WTC11 (cell line): ENCODE measurements around the gene FUBP3. TPM values are rescaled to one million over a fixed set of nuclear protein-coding genes. Genes with fewer than 3 reads are reported as not detected.
A peak's percentile ranks its signal among the peaks of the same experiment; 100 is the strongest.

Source experiments
- ATAC-seq: fragments of 200-7000 bp; cut with Tn5 transposase; 2 replicates; pipeline ENCODE4 v1.10.0; 2021; ENCODE audit warnings: mild to moderate bottlenecking, moderate library complexity
- CTCF ChIA-PET: fragments of 300-600 bp; sonication (Branson Sonifier 250); formaldehyde crosslinking; loops from one replicate; lab custom pipeline; 2021; ENCODE audit warnings: antibody characterized with exemption; lab: Charles Lee
- POLR2A ChIA-PET: fragments of 350-600 bp; sonication (Branson Sonifier 250); formaldehyde crosslinking; loops from one replicate; lab custom pipeline; 2021; ENCODE audit warnings: antibody characterized with exemption; lab: Charles Lee
- DNase-seq: peaks from one replicate; pipeline ENCODE4 v3.0.0; 2021; ENCODE audit warnings: low spot score
- H3K27ac Mint-ChIP-seq: 2 replicates; pipeline ENCODE4 v1.8.0; 2021; ENCODE audit warnings: mixed read lengths
- H3K27me3 Mint-ChIP-seq: 2 replicates; pipeline ENCODE4 v1.8.0; 2021; ENCODE audit warnings: low read depth, mild to moderate bottlenecking, moderate library complexity, mixed read lengths
- H3K36me3 Mint-ChIP-seq: 2 replicates; pipeline ENCODE4 v1.8.0; 2021; ENCODE audit warnings: mixed read lengths
- H3K4me1 Mint-ChIP-seq: 2 replicates; pipeline ENCODE4 v1.8.0; 2022; ENCODE audit warnings: mixed read lengths
- H3K4me3 Mint-ChIP-seq: 2 replicates; pipeline ENCODE4 v1.8.0; 2021; ENCODE audit warnings: mild to moderate bottlenecking, moderate library complexity, mixed read lengths
- H3K9me3 Mint-ChIP-seq: 2 replicates; pipeline ENCODE4 v1.8.0; 2021; ENCODE audit warnings: mixed read lengths
- AFF4 ChIP-seq: sonication (generic); formaldehyde crosslinking; IDR thresholded peaks from 2 replicates; pipeline ENCODE4 v1.8.1; 2023; ENCODE audit warnings: mild to moderate bottlenecking, missing genetic modification reagents, borderline replicate concordance
- CREM ChIP-seq: sonication (generic); formaldehyde crosslinking; IDR thresholded peaks from 2 replicates; pipeline ENCODE4 v1.8.1; 2022; ENCODE audit warnings: mild to moderate bottlenecking, missing genetic modification reagents, moderate library complexity
- MYBL2 ChIP-seq: sonication (generic); formaldehyde crosslinking; IDR thresholded peaks from 2 replicates; pipeline ENCODE4 v1.8.1; 2023; ENCODE audit warnings: mild to moderate bottlenecking, moderate library complexity, missing genetic modification reagents
- NFE2L1 ChIP-seq: sonication (generic); formaldehyde crosslinking; IDR thresholded peaks from 2 replicates; pipeline ENCODE4 v1.8.1; 2023; ENCODE audit warnings: missing genetic modification reagents
- TCF7 ChIP-seq: sonication (generic); formaldehyde crosslinking; IDR thresholded peaks from 2 replicates; pipeline ENCODE4 v1.8.0; 2022; ENCODE audit warnings: mild to moderate bottlenecking, low read depth, missing genetic modification reagents, moderate library complexity
- TEAD4 ChIP-seq: sonication (generic); formaldehyde crosslinking; IDR thresholded peaks from 2 replicates; pipeline ENCODE4 v1.8.0; 2022; ENCODE audit warnings: mild to moderate bottlenecking, missing genetic modification reagents
- TP53 ChIP-seq: sonication (generic); formaldehyde crosslinking; IDR thresholded peaks from 2 replicates; pipeline ENCODE4 v1.8.1; 2023; ENCODE audit warnings: mild to moderate bottlenecking, missing genetic modification reagents
- total RNA-seq: library from RNA; stranded (reverse); gene quantifications from 3 replicates; pipeline ENCODE4 v1.2.3, GENCODE V29; 2021
- TF ChIP-seq, protein P1 (sequence below): fragments of 250-450 bp; sonication (Bioruptor Pico); IDR thresholded peaks from 2 replicates; pipeline ENCODE4 v1.9.0; 2021; ENCODE audit warnings: mild to moderate bottlenecking
- TF ChIP-seq, protein P2 (sequence below): fragments of 250-450 bp; sonication (Bioruptor Pico); IDR thresholded peaks from 2 replicates; pipeline ENCODE4 v2.1.2; 2022; ENCODE audit warnings: mild to moderate bottlenecking, moderate library complexity
- TF ChIP-seq, protein P3 (sequence below): sonication (generic); formaldehyde crosslinking; IDR thresholded peaks from 2 replicates; pipeline ENCODE4 v1.8.0; 2022; ENCODE audit warnings: missing genetic modification reagents
- TF ChIP-seq, protein P4 (sequence below): fragments of 250-450 bp; sonication (Bioruptor Pico); IDR thresholded peaks from 2 replicates; pipeline ENCODE4 v1.8.0; 2021; ENCODE audit warnings: mild to moderate bottlenecking
- TF ChIP-seq, protein P5 (sequence below): sonication (generic); formaldehyde crosslinking; IDR thresholded peaks from 2 replicates; pipeline ENCODE4 v1.8.1; 2023; ENCODE audit warnings: mild to moderate bottlenecking, moderate library complexity, missing genetic modification reagents

FUBP3 gene
- total RNA-seq, 1 experiment from 2014 or later = 83.0 TPM

DNA sequence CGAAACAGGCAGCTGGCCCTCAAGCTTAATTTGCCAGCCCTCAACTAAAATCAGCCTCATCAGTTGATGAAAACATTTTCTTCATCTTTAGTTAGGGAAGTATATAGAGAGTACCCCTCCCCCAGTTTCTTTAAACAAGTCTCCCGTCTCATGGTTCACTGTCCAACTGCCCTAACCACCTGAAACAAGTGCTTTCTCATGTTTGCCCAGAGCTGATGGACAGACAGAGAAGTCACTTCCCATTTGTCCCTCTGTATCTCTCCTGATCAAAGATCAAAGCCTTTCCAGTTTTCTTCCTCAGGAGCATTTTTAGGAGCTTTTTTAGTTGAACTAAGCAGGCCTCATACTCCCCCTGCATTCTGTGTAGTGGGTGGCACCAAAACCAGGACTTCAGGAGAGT lies 21.7 kb downstream of the FUBP3 start:
- H3K4me1 Mint-ChIP-seq = peaks cover 15% of the 10 kb centered on the region
- peak overlapping the region; percentile 71; the same call in 1 of the 2 replicates for H3K27ac Mint-ChIP-seq
- peaks cover 42% of the 10 kb centered on the region for H3K36me3 Mint-ChIP-seq
- DNase-seq = no peak
- ATAC-seq = no peak
- ChIA-PET POLR2A (no interaction called here), CTCF (no interaction called here)
- no peaks in the 10 kb centered on the region for H3K27me3 Mint-ChIP-seq
- H3K9me3 Mint-ChIP-seq = no peaks in the 10 kb centered on the region
- H3K4me3 Mint-ChIP-seq = no peak overlapping the region
- TF ChIP-seq, protein P1, sequence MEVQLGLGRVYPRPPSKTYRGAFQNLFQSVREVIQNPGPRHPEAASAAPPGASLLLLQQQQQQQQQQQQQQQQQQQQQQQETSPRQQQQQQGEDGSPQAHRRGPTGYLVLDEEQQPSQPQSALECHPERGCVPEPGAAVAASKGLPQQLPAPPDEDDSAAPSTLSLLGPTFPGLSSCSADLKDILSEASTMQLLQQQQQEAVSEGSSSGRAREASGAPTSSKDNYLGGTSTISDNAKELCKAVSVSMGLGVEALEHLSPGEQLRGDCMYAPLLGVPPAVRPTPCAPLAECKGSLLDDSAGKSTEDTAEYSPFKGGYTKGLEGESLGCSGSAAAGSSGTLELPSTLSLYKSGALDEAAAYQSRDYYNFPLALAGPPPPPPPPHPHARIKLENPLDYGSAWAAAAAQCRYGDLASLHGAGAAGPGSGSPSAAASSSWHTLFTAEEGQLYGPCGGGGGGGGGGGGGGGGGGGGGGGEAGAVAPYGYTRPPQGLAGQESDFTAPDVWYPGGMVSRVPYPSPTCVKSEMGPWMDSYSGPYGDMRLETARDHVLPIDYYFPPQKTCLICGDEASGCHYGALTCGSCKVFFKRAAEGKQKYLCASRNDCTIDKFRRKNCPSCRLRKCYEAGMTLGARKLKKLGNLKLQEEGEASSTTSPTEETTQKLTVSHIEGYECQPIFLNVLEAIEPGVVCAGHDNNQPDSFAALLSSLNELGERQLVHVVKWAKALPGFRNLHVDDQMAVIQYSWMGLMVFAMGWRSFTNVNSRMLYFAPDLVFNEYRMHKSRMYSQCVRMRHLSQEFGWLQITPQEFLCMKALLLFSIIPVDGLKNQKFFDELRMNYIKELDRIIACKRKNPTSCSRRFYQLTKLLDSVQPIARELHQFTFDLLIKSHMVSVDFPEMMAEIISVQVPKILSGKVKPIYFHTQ = no peak
- no peak for TF ChIP-seq TCF7 (CRISPR knock-in tag)
- TF ChIP-seq, protein P2, sequence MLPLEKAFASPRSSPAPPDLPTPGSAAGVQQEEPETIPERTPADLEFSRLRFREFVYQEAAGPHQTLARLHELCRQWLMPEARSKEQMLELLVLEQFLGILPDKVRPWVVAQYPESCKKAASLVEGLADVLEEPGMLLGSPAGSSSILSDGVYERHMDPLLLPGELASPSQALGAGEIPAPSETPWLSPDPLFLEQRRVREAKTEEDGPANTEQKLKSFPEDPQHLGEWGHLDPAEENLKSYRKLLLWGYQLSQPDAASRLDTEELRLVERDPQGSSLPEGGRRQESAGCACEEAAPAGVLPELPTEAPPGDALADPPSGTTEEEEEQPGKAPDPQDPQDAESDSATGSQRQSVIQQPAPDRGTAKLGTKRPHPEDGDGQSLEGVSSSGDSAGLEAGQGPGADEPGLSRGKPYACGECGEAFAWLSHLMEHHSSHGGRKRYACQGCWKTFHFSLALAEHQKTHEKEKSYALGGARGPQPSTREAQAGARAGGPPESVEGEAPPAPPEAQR = no peak
- TF ChIP-seq, protein P3, sequence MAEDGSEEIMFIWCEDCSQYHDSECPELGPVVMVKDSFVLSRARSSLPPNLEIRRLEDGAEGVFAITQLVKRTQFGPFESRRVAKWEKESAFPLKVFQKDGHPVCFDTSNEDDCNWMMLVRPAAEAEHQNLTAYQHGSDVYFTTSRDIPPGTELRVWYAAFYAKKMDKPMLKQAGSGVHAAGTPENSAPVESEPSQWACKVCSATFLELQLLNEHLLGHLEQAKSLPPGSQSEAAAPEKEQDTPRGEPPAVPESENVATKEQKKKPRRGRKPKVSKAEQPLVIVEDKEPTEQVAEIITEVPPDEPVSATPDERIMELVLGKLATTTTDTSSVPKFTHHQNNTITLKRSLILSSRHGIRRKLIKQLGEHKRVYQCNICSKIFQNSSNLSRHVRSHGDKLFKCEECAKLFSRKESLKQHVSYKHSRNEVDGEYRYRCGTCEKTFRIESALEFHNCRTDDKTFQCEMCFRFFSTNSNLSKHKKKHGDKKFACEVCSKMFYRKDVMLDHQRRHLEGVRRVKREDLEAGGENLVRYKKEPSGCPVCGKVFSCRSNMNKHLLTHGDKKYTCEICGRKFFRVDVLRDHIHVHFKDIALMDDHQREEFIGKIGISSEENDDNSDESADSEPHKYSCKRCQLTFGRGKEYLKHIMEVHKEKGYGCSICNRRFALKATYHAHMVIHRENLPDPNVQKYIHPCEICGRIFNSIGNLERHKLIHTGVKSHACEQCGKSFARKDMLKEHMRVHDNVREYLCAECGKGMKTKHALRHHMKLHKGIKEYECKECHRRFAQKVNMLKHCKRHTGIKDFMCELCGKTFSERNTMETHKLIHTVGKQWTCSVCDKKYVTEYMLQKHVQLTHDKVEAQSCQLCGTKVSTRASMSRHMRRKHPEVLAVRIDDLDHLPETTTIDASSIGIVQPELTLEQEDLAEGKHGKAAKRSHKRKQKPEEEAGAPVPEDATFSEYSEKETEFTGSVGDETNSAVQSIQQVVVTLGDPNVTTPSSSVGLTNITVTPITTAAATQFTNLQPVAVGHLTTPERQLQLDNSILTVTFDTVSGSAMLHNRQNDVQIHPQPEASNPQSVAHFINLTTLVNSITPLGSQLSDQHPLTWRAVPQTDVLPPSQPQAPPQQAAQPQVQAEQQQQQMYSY = no peak
- no peak for TF ChIP-seq TEAD4 (CRISPR knock-in tag)
- TF ChIP-seq CREM = no peak
- TF ChIP-seq NFE2L1 (CRISPR knock-in tag) = no peak
- TF ChIP-seq AFF4 (CRISPR knock-in tag) = no peak

DNA sequence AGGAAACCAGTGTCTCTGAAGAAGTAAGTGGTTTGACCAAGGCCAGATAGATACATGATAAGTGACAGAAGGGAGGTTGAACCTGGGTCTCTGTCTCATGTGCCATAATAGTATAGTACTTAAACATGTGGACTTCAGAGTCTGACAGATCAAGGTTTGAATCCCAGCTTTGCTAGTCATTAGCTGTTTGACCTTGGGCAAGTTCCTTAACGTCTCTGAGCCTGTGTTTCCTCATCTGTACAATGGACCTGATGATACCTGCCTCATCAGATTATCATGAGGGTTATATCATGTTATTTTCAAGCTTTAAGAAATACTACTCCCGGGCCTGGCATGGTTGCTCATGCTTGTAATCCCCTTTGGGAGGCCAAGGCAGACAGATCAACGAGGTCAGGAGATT lies 24.9 kb downstream of the FUBP3 start:
- no peak for TF ChIP-seq TP53
- TF ChIP-seq, protein P4, sequence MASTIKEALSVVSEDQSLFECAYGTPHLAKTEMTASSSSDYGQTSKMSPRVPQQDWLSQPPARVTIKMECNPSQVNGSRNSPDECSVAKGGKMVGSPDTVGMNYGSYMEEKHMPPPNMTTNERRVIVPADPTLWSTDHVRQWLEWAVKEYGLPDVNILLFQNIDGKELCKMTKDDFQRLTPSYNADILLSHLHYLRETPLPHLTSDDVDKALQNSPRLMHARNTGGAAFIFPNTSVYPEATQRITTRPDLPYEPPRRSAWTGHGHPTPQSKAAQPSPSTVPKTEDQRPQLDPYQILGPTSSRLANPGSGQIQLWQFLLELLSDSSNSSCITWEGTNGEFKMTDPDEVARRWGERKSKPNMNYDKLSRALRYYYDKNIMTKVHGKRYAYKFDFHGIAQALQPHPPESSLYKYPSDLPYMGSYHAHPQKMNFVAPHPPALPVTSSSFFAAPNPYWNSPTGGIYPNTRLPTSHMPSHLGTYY (CRISPR knock-in tag) = no peak
- TF ChIP-seq MYBL2 (CRISPR knock-in tag) = no peak
- TF ChIP-seq, protein P5, sequence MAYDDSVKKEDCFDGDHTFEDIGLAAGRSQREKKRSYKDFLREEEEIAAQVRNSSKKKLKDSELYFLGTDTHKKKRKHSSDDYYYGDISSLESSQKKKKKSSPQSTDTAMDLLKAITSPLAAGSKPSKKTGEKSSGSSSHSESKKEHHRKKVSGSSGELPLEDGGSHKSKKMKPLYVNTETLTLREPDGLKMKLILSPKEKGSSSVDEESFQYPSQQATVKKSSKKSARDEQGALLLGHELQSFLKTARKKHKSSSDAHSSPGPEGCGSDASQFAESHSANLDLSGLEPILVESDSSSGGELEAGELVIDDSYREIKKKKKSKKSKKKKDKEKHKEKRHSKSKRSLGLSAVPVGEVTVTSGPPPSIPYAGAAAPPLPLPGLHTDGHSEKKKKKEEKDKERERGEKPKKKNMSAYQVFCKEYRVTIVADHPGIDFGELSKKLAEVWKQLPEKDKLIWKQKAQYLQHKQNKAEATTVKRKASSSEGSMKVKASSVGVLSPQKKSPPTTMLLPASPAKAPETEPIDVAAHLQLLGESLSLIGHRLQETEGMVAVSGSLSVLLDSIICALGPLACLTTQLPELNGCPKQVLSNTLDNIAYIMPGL = no peak
- no peaks in the 10 kb centered on the region for H3K9me3 Mint-ChIP-seq
- ChIA-PET CTCF (interaction anchor here (1.1 to 1.7 kb wide), 2 partner anchors 80 to 144 kb away, joined by 3 to 4 read pairs; no protein-coding TSS in a partner anchor), POLR2A (no interaction called here)
- peaks cover 25% of the 10 kb centered on the region for H3K36me3 Mint-ChIP-seq
- H3K4me3 Mint-ChIP-seq = no peak overlapping the region
- no peak for ATAC-seq
- H3K27me3 Mint-ChIP-seq = no peaks in the 10 kb centered on the region
- DNase-seq = no peak
- no peak overlapping the region for H3K27ac Mint-ChIP-seq
- peaks cover 16% of the 10 kb centered on the region for H3K4me1 Mint-ChIP-seq
